Heart left ventricle (tissue), 13 donors: Measurements from ENCODE around the gene AGO3.

Source experiments
- POLR2A ChIP-seq, 2 donors: fragments of 450-650 bp; IDR thresholded peaks; one replicate each; pipeline ENCODE4 v1.6.1; 2017; ENCODE audit warnings: antibody characterized with exemption in 2 of 2, mild to moderate bottlenecking in 2 of 2, moderate library complexity in 2 of 2
- TF ChIP-seq, protein P1 (sequence below), 12 donors: fragments of 200-600 bp; sonication (generic) in 4 of 12; IDR thresholded peaks; one replicate each; pipeline versions ENCODE4 v1.5.0 to v1.8.0; 2018 to 2022; ENCODE audit warnings: antibody characterized with exemption in 12 of 12, mild to moderate bottlenecking in 5 of 12
- donor health status: ischemic (EF 13 %, LVEDD 7.1; RV severe dilation, severe dysfunction).
- donor health status: DM: no; HTN: yes; CAD: no.
- donor health status: DM: no; HTN: no; CAD: no.
- donor health status: ischemic (EF 25% LVEDD 6.9; RV normal size, moderate dysfunction).
- donor health status: ischemic (EF 25% LVEDD 5.7; RV mildly dilated, moderate dysfunction).
- donor health status: ischemic (EF 35%, LVEDD 5.7; RV mildly dilated, moderate dysfunction).
- donor health status: nonischemic (EF 11% LVEDD 7.7; RV severe dilation, severe dysfunction).
- donor health status: DM: yes; HTN: yes; CAD: no.
- donor health status: PGD.
- donor health status: ischemic (EF 29% LVEDD 5.4; RV normal size, mild dysfunction).
- donor health status: nonischemic (EF 23%, LVEDD 6.1; RV moderate dilation, normal function).

DNA sequence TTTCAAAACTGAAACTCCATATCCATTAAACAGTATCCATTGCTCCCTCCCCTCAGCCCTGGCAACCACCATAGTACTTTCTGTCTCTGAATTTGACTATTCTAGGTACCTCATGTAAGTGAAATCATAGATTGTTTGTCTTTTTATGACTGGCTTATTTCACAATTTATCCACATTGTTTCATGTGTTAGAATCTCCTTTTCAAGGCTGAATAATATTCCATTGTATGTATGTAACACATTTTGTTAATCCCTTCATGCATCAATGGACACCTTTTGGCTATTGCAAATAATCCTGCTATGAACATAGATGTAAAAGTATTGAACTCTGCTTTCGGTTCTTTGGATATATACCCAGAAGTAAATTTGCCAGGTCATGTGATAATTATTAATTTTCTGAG, 37.5 kb downstream of the AGO3 start:
- TF ChIP-seq POLR2A (IDR thresholded peaks at IDR 0.05) = no peak
- TF ChIP-seq, protein P1, sequence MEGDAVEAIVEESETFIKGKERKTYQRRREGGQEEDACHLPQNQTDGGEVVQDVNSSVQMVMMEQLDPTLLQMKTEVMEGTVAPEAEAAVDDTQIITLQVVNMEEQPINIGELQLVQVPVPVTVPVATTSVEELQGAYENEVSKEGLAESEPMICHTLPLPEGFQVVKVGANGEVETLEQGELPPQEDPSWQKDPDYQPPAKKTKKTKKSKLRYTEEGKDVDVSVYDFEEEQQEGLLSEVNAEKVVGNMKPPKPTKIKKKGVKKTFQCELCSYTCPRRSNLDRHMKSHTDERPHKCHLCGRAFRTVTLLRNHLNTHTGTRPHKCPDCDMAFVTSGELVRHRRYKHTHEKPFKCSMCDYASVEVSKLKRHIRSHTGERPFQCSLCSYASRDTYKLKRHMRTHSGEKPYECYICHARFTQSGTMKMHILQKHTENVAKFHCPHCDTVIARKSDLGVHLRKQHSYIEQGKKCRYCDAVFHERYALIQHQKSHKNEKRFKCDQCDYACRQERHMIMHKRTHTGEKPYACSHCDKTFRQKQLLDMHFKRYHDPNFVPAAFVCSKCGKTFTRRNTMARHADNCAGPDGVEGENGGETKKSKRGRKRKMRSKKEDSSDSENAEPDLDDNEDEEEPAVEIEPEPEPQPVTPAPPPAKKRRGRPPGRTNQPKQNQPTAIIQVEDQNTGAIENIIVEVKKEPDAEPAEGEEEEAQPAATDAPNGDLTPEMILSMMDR (IDR thresholded peaks at IDR 0.05) = no peak
